Measurements from ENCODE around the gene DNAH9. TPM values are rescaled to one million over a fixed set of nuclear protein-coding genes. Genes with fewer than 3 reads are reported as not detected.

DNAH9 gene
- total and polyA plus RNA-seq, 11 donors: 0.07 to 2.3 (median 0.49) TPM; not detected in 7

GRCh38 chr17:11885051-11885450, 286.8 kb downstream of the DNAH9 start:
- H3K9me3 ChIP-seq: no peaks in the 10 kb centered on the region
- WGBS, 4 donors: 72 to 81% (median 76%) methylated on average over 2 of the region's 2 CpGs
- H3K4me1 ChIP-seq: peaks cover 0 to 7% (median 0%) of the 10 kb centered on the region in 12 donors
- H3K27ac ChIP-seq: no peak overlapping the region
- TF ChIP-seq CTCF (IDR thresholded peaks at IDR 0.05) (no peak), POLR2A (IDR thresholded peaks at IDR 0.05) (no peak)
- intact Hi-C loops (cut with DNase I): no loop called here
- no peaks in the 10 kb centered on the region for H3K36me3 ChIP-seq
- ATAC-seq (no peak), DNase-seq (no peak)
- H3K27me3 ChIP-seq: no peaks in the 10 kb centered on the region
- no peak overlapping the region for H3K4me3 ChIP-seq

GRCh38 chr17:11889266-11889665, 291.0 kb downstream of the DNAH9 start:
- H3K9me3 ChIP-seq: no peaks in the 10 kb centered on the region
- H3K4me1 ChIP-seq: peaks cover 0 to 7% (median 0%) of the 10 kb centered on the region in 12 donors
- DNase-seq: no peak
- H3K27ac ChIP-seq: no peak overlapping the region
- TF ChIP-seq POLR2A (IDR thresholded peaks at IDR 0.05): no peak
- TF ChIP-seq CTCF (IDR thresholded peaks at IDR 0.05): no peak
- intact Hi-C loops (cut with DNase I): no loop called here
- no peaks in the 10 kb centered on the region for H3K27me3 ChIP-seq
- H3K4me3 ChIP-seq: no peak overlapping the region
- H3K36me3 ChIP-seq: no peaks in the 10 kb centered on the region
- WGBS, 4 donors: 67 to 80% (median 74%) methylated on average over 5 of the region's 5 CpGs
- no peak for ATAC-seq

GRCh38 chr17:11893862-11894261, 295.6 kb downstream of the DNAH9 start:
- H3K9me3 ChIP-seq: no peaks in the 10 kb centered on the region
- DNase-seq (no peak), ATAC-seq (no peak)
- H3K27me3 ChIP-seq: no peaks in the 10 kb centered on the region
- no peaks in the 10 kb centered on the region for H3K36me3 ChIP-seq
- intact Hi-C loops (cut with DNase I): no loop called here
- H3K27ac ChIP-seq: no peak overlapping the region
- TF ChIP-seq CTCF (IDR thresholded peaks at IDR 0.05) (no peak), POLR2A (IDR thresholded peaks at IDR 0.05) (no peak)
- 91 to 99% (median 94%) methylated on average over 4 of the region's 4 CpGs for whole genome bisulfite sequencing, 4 donors
- H3K4me3 ChIP-seq: no peak overlapping the region
- peaks cover 0 to 9% (median 0%) of the 10 kb centered on the region in 12 donors for H3K4me1 ChIP-seq

- intact Hi-C loops (cut with DNase I): no loop called here
- no peak for ATAC-seq
- TF ChIP-seq CTCF (IDR thresholded peaks at IDR 0.05) (no peak), POLR2A (IDR thresholded peaks at IDR 0.05) (no peak)
- H3K36me3 ChIP-seq: no peaks in the 10 kb centered on the region
- no peak for DNase-seq
- no peak overlapping the region for H3K4me3 ChIP-seq
- H3K27ac ChIP-seq: no peak overlapping the region
- no peaks in the 10 kb centered on the region for H3K27me3 ChIP-seq
- WGBS, 4 donors: 90 to 96% (median 93%) methylated on average over 1 of the region's 1 CpG
- H3K4me1 ChIP-seq: peaks cover 0 to 16% (median 0%) of the 10 kb centered on the region in 12 donors
- H3K9me3 ChIP-seq: no peaks in the 10 kb centered on the region
These were observed 297.9 kb downstream of the DNAH9 start for GRCh38 chr17:11896199-11896598.
